Measurements from ENCODE around the gene SMR3A.

Gene SMR3A

DNA sequence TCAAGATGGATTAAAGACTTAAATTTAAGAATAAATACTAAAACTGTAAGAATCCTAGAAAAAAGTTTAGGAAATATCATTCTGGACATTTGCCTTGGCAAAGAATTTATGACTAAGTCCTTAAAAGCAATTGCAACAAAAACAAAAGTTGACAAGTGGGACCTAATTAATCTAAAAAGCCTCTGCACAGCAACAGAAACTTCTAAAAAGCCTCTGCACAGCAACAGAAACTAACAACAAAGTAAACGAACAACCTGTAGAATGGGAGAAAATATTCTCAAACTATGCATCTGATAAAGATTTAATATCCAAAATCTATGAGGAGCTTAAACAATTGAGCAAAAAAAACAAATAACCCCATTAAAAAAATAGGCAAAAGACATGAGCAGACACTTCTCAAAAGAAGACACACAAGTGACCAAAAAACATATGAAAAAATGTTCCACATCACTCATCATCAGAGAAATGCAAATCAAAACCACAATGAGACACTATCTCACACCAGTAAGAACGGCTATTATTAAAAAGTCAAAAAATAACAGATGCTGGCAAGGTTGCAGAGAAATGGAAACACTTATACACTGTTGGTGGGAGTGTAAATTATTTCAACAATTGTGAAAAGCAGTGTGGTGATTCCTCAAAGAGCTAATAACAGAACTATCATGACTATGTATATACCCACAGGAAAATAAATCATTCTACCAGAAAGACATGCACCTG, 31.7 kb downstream of the SMR3A start:
- no peak overlapping the region for H3K27ac ChIP-seq
- H3K36me3 ChIP-seq (replicated peaks): no peaks in the 10 kb centered on the region
- TF ChIP-seq, protein P1, sequence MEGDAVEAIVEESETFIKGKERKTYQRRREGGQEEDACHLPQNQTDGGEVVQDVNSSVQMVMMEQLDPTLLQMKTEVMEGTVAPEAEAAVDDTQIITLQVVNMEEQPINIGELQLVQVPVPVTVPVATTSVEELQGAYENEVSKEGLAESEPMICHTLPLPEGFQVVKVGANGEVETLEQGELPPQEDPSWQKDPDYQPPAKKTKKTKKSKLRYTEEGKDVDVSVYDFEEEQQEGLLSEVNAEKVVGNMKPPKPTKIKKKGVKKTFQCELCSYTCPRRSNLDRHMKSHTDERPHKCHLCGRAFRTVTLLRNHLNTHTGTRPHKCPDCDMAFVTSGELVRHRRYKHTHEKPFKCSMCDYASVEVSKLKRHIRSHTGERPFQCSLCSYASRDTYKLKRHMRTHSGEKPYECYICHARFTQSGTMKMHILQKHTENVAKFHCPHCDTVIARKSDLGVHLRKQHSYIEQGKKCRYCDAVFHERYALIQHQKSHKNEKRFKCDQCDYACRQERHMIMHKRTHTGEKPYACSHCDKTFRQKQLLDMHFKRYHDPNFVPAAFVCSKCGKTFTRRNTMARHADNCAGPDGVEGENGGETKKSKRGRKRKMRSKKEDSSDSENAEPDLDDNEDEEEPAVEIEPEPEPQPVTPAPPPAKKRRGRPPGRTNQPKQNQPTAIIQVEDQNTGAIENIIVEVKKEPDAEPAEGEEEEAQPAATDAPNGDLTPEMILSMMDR (IDR thresholded peaks at IDR 0.05; ENCODE audit: low read depth, low read length, missing control alignments): no peak
- H3K27me3 ChIP-seq (replicated peaks): no peaks in the 10 kb centered on the region
- no peak overlapping the region for H3K4me3 ChIP-seq (ENCODE audit: low read depth, low read length)
- DNase-seq: no peak
- in situ Hi-C loops (cut with HindIII; ENCODE audit: low pct_ligation_motif_present, low sequenced_read_pairs): no loop called here

GRCh38 chr4:70397580-70397979, 37.0 kb downstream of the SMR3A start, which contains the start of gene OPRPN:
OPRPN (plus strand) TSS chr4:70397940; CDS start chr4:70399286, 1,346 bp downstream.
- no peak within 1 kb of the TSS for H3K4me3 ChIP-seq (ENCODE audit: low read depth, low read length)
- DNase-seq: no peak
- no peaks in the 10 kb centered on the region for H3K36me3 ChIP-seq (replicated peaks)
- TF ChIP-seq, protein P1 (IDR thresholded peaks at IDR 0.05; ENCODE audit: low read depth, low read length, missing control alignments): no peak
- no peak within 1 kb of the TSS for H3K27ac ChIP-seq
- in situ Hi-C loops (cut with HindIII; ENCODE audit: low pct_ligation_motif_present, low sequenced_read_pairs): no loop called here
- H3K27me3 ChIP-seq (replicated peaks): no peaks in the 10 kb centered on the region

DNA sequence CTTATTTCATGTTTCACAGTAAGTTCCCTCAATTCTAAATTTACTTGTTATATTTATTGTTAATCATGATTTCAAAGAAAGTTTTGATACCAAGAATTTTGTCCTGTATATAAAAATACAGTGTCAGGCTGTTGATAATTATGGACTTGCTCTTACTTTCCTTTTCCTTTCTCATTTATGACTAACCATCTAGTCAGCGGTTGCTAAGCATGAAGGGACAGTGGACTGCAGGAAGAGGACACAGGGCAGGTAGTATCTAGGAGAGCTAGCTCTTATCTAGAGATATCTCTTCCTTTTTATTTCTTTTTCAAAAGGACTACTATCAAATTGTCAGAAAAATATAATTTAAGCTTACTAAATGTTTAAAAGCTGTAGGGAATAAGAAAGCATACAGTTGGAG, 38.8 kb downstream of the SMR3A start:
- TF ChIP-seq, protein P1 (IDR thresholded peaks at IDR 0.05; ENCODE audit: low read depth, low read length, missing control alignments): no peak
- no peaks in the 10 kb centered on the region for H3K36me3 ChIP-seq (replicated peaks)
- in situ Hi-C loops (cut with HindIII; ENCODE audit: low pct_ligation_motif_present, low sequenced_read_pairs): no loop called here
- H3K27me3 ChIP-seq (replicated peaks): no peaks in the 10 kb centered on the region
- no peak overlapping the region for H3K27ac ChIP-seq
- no peak for DNase-seq
- H3K4me3 ChIP-seq (ENCODE audit: low read depth, low read length): no peak overlapping the region

- no peak overlapping the region for H3K27ac ChIP-seq
- H3K36me3 ChIP-seq (replicated peaks): no peaks in the 10 kb centered on the region
- H3K27me3 ChIP-seq (replicated peaks): no peaks in the 10 kb centered on the region
- DNase-seq: no peak
- TF ChIP-seq, protein P1 (IDR thresholded peaks at IDR 0.05; ENCODE audit: low read depth, low read length, missing control alignments): no peak
- in situ Hi-C loops (cut with HindIII; ENCODE audit: low pct_ligation_motif_present, low sequenced_read_pairs): no loop called here
- H3K4me3 ChIP-seq (ENCODE audit: low read depth, low read length): no peak overlapping the region
Measured at GRCh38 chr4:70402762-70403161, 42.2 kb downstream of the SMR3A start.

- TF ChIP-seq, protein P1 (IDR thresholded peaks at IDR 0.05; ENCODE audit: low read depth, low read length, missing control alignments): no peak
- H3K27me3 ChIP-seq (replicated peaks): no peaks in the 10 kb centered on the region
- H3K4me3 ChIP-seq (ENCODE audit: low read depth, low read length): no peak overlapping the region
- in situ Hi-C loops (cut with HindIII; ENCODE audit: low pct_ligation_motif_present, low sequenced_read_pairs): no loop called here
- no peak overlapping the region for H3K27ac ChIP-seq
- no peak for DNase-seq
- H3K36me3 ChIP-seq (replicated peaks): no peaks in the 10 kb centered on the region
Measured at GRCh38 chr4:70405765-70406164, 45.2 kb downstream of the SMR3A start.

Data from brain microvascular endothelial cell (primary cell).